Tibial nerve (tissue), 4 donors: ENCODE measurements around the gene TSACC. TPM values are rescaled to one million over a fixed set of nuclear protein-coding genes. Genes with fewer than 3 reads are reported as not detected.

Experiments
- DNase-seq, 2 donors: peaks; one replicate each; pipeline ENCODE4 v3.0.0-alpha.2; 2019; ENCODE audit warnings: low spot score in 2 of 2
- H3K27ac ChIP-seq, 4 donors: fragments of 200-600 bp; sonication (generic) in 3 of 4; one replicate each; pipeline ENCODE4 v1.5.1; 2017 to 2019; ENCODE audit warnings: mild to moderate bottlenecking in 1 of 4
- H3K27me3 ChIP-seq, 2 donors: fragments of 200-600 bp; sonication (generic) in 1 of 2; one replicate each; pipeline versions ENCODE4 v1.5.1 to v1.6.0; 2017 to 2019
- H3K36me3 ChIP-seq, 3 donors: fragments of 200-600 bp; sonication (generic); one replicate each; pipeline ENCODE4 v1.5.1; 2018 to 2019
- H3K4me1 ChIP-seq, 4 donors: fragments of 200-600 bp; sonication (generic) in 3 of 4; one replicate each; pipeline ENCODE4 v1.5.1; 2017 to 2019
- H3K4me3 ChIP-seq, 4 donors: fragments of 200-600 bp; sonication (generic) in 3 of 4; one replicate each; pipeline ENCODE4 v1.5.1; 2017 to 2019; ENCODE audit warnings: mild to moderate bottlenecking in 1 of 4, moderate library complexity in 1 of 4
- H3K9me3 ChIP-seq, 4 donors: fragments of 200-600 bp; sonication (generic) in 3 of 4; one replicate each; pipeline ENCODE4 v1.5.1; 2017 to 2019
- CTCF ChIP-seq, 5 experiments: fragments of 200-600 bp in 3 of 5; fragments of 450-650 bp in 2 of 5; sonication (generic) in 3 of 5; IDR thresholded peaks; one replicate each; pipeline ENCODE4 v1.5.1; 2016 to 2019; ENCODE audit warnings: antibody characterized with exemption in 5 of 5, mild to moderate bottlenecking in 3 of 5, moderate library complexity in 2 of 5
- EP300 ChIP-seq, 2 donors: sonication (generic); formaldehyde crosslinking; IDR thresholded peaks; one replicate each; pipeline ENCODE4 v1.6.1; 2017; ENCODE audit warnings: antibody characterized with exemption in 2 of 2, mild to moderate bottlenecking in 1 of 2
- POLR2A ChIP-seq, 2 donors: fragments of 450-650 bp; IDR thresholded peaks; one replicate each; pipeline ENCODE4 v1.6.1; 2017; ENCODE audit warnings: antibody characterized with exemption in 2 of 2, mild to moderate bottlenecking in 2 of 2, moderate library complexity in 2 of 2
- WGBS, 2 donors: methylation state at CpG; one replicate each; pipeline ENCODE4 v1.1.5; 2018; 5-methylcytosine and 5-hydroxymethylcytosine counted together
- total RNA-seq, 4 donors: library from RNA; depleted of rRNA; stranded (reverse); fragments of >200 nt; gene quantifications; one replicate each; pipeline ENCODE4 v1.1.0, GENCODE V29; 2016

The TSACC gene
- total RNA-seq, 4 donors from 2014 or later, result not detected

DNA sequence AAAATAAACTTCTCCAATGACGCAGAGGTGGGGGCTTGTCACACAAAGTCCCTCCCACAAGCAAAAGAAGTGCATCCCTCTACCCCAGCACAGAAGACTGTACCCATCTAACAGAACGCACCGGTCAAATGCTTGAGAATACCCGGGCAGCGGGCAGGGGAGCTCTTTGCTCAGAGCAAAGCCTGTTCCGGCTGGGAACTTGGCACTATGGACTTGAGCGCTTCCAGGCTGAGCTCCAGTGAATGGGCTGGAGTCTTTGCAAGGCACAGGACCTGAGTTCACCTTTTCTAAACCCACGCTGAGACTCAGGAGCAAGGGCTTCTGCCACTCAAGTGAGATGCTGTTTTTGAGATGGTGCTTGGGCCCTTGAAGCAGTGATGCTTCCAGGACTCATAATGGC is 51.0 kb downstream of the TSACC start:
- Histone ChIP-seq H3K4me1 (peaks cover 0 to 18% (median 2%) of the 10 kb centered on the region in 4 donors), H3K36me3 (no peaks in the 10 kb centered on the region), H3K27ac (no peak overlapping the region), H3K4me3 (no peak overlapping the region), H3K9me3 (no peaks in the 10 kb centered on the region), H3K27me3 (peaks cover 0 to 36% of the 10 kb centered on the region in 2 donors)
- WGBS, 2 donors, result 97% methylated on average over 7 to 8 of the region's 8 CpGs
- TF ChIP-seq CTCF (IDR thresholded peaks at IDR 0.05) (no peak), POLR2A (IDR thresholded peaks at IDR 0.05) (no peak), EP300 (IDR thresholded peaks at IDR 0.05) (no peak)
- DNase-seq, result no peak

GRCh38 chr1:156390469-156391365 is 52.4 kb downstream of the TSACC start:
- peaks cover 0 to 36% of the 10 kb centered on the region in 2 donors for H3K27me3 ChIP-seq
- H3K9me3 ChIP-seq, result no peaks in the 10 kb centered on the region
- WGBS, 2 donors, result 55 to 60% methylated on average over 20 of the region's 20 CpGs
- H3K4me3 ChIP-seq, result no peak overlapping the region
- peaks cover 0 to 17% (median 2%) of the 10 kb centered on the region in 4 donors for H3K4me1 ChIP-seq
- TF ChIP-seq POLR2A (IDR thresholded peaks at IDR 0.05) (no peak), CTCF (IDR thresholded peaks at IDR 0.05) (no peak), EP300 (IDR thresholded peaks at IDR 0.05) (no peak)
- DNase-seq, result no peak
- H3K27ac ChIP-seq, result no peak overlapping the region
- no peaks in the 10 kb centered on the region for H3K36me3 ChIP-seq

DNA sequence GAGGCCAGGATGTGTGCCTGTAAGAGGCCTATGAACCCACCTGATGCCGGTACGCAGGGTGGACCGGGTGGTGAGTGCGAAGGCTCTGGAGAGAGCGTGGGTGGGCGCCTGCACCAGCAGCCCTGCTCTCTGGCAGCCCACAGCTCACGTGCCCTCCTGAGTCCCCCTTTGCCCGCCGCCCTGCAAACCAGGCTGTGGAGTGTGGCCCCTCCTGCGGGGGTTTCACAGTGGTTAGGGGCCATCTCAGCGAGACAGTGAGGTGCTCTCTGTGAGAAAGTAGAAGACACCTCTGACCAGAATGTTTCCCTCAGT is 53.0 kb downstream of the TSACC start:
- 78 to 88% methylated on average over 11 of the region's 11 CpGs for WGBS, 2 donors
- DNase-seq, result no peak
- Histone ChIP-seq H3K27ac (no peak overlapping the region), H3K27me3 (peaks cover 0 to 36% of the 10 kb centered on the region in 2 donors), H3K4me3 (no peak overlapping the region), H3K9me3 (no peaks in the 10 kb centered on the region), H3K4me1 (peaks cover 0 to 15% (median 2%) of the 10 kb centered on the region in 4 donors), H3K36me3 (no peaks in the 10 kb centered on the region)
- TF ChIP-seq EP300 (IDR thresholded peaks at IDR 0.05) (no peak), POLR2A (IDR thresholded peaks at IDR 0.05) (no peak), CTCF (IDR thresholded peaks at IDR 0.05) (no peak)

DNA sequence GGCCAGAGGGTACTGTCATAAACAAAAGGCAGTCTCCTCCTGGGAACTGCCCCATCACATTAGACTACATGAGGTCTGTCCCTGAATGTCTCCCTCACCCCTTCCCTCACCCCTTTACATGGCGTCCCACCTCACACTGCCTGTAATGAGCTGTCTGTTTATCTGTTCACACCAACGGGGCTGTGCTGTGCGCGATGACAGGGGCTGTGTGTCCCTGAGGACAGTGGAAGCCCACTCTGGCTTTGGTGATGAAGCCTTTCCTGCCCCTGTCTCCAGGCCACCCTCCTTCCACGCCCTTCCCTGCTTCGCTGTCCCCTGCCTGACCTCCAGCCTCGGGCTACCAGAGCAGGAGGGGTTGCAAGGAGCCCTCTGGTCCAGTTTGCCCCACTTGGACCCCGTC is 53.4 kb downstream of the TSACC start:
- DNase-seq, result no peak
- TF ChIP-seq POLR2A (IDR thresholded peaks at IDR 0.05) (no peak), CTCF (IDR thresholded peaks at IDR 0.05) (no peak), EP300 (IDR thresholded peaks at IDR 0.05) (no peak)
- H3K4me3 ChIP-seq, result no peak overlapping the region
- 64 to 76% methylated on average over 8 of the region's 8 CpGs for WGBS, 2 donors
- H3K36me3 ChIP-seq, result no peaks in the 10 kb centered on the region
- H3K27ac ChIP-seq, result no peak overlapping the region
- H3K4me1 ChIP-seq, result peaks cover 0 to 15% (median 2%) of the 10 kb centered on the region in 4 donors
- no peaks in the 10 kb centered on the region for H3K9me3 ChIP-seq
- peaks cover 0 to 36% of the 10 kb centered on the region in 2 donors for H3K27me3 ChIP-seq

DNA sequence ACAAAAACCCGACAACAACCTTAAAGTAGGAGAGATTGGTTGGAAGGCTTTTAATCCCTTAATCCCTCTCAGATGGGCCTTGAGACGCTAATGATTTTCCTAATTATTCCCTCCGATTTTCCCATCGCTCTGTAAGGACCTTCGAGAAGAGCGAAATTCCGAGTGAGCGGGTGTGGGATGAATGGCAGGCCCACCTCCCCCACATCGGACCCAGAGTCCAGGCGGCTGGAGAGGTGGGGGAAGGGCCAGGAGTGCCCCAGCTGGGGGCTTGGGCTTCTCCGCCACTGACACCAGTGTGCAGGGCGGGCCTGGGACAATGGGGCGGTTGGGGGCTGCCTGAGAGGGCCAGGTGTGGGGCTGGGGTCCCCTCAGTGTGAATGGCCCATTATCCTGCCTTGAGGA is 54.1 kb downstream of the TSACC start:
- DNase-seq, result no peak
- H3K4me1 ChIP-seq, result peaks cover 0 to 15% (median 2%) of the 10 kb centered on the region in 4 donors
- H3K27me3 ChIP-seq, result peaks cover 0 to 35% of the 10 kb centered on the region in 2 donors
- no peaks in the 10 kb centered on the region for H3K9me3 ChIP-seq
- no peaks in the 10 kb centered on the region for H3K36me3 ChIP-seq
- no peak overlapping the region for H3K4me3 ChIP-seq
- no peak for TF ChIP-seq EP300 (IDR thresholded peaks at IDR 0.05)
- TF ChIP-seq CTCF (IDR thresholded peaks at IDR 0.05), result no peak
- TF ChIP-seq POLR2A (IDR thresholded peaks at IDR 0.05), result no peak
- 79 to 81% methylated on average over 11 to 13 of the region's 13 CpGs for WGBS, 2 donors
- H3K27ac ChIP-seq, result no peak overlapping the region
